Neural cell (in vitro differentiated cells): ENCODE measurements around the gene C22orf42. TPM values are rescaled to one million over a fixed set of nuclear protein-coding genes. Genes with fewer than 3 reads are reported as not detected.
"Not testable (repeated sequence)": the region's sequence is repeated elsewhere in the genome, so short reads cannot be mapped to it uniquely, and the experiment has no call there.

Source experiments
- H2AFZ ChIP-seq: fragments of 200-600, 300-800 bp; sonication (generic), shearing (Covaris generic); 2 replicates; pipeline ENCODE4 v1.6.0; 2014; ENCODE audit warnings: low read depth, mild to moderate bottlenecking, antibody characterized with exemption, low read length, moderate library complexity
- H3F3A ChIP-seq: fragments of 200-600 bp; shearing (Covaris generic); 2 replicates; pipeline ENCODE4 v1.6.1; 2016; ENCODE audit warnings: mild to moderate bottlenecking, moderate library complexity, mixed read lengths, antibody characterized with exemption, low read length; ENCODE audit not compliant: insufficient read depth, poor library complexity, severe bottlenecking
- H3K27ac ChIP-seq: fragments of 200-600, 300-800 bp; sonication (generic), shearing (Covaris generic); 2 replicates; pipeline ENCODE4 v1.5.1; 2014; ENCODE audit warnings: mild to moderate bottlenecking, low read length, moderate library complexity
- H3K27me3 ChIP-seq: fragments of 300-800, 200-600 bp; sonication (generic), shearing (Covaris generic); 2 replicates; pipeline ENCODE4 v1.6.0; 2014; ENCODE audit warnings: mild to moderate bottlenecking, low read depth, low read length, moderate library complexity; ENCODE audit not compliant: insufficient read depth
- H3K36me3 ChIP-seq: fragments of 300-800, 200-600 bp; sonication (generic), shearing (Covaris generic); 2 replicates; pipeline ENCODE4 v1.5.1; 2014; ENCODE audit warnings: mild to moderate bottlenecking, antibody characterized with exemption, low read length, moderate library complexity; ENCODE audit not compliant: insufficient read depth
- H3K4me2 ChIP-seq: fragments of 300-800, 200-600 bp; sonication (generic), shearing (Covaris generic); 2 replicates; pipeline ENCODE4 v1.6.0; 2014; ENCODE audit warnings: mild to moderate bottlenecking, low read length
- H3K4me3 ChIP-seq: fragments of 300-800, 200-600 bp; sonication (generic), shearing (Covaris generic); 2 replicates; pipeline ENCODE4 v1.5.1; 2014; ENCODE audit warnings: mild to moderate bottlenecking, low read length, moderate library complexity
- H3K79me2 ChIP-seq: fragments of 200-600 bp; shearing (Covaris generic); replicated peaks from 2 replicates; pipeline ENCODE4 v1.6.0; 2014; ENCODE audit warnings: mild to moderate bottlenecking, low read length, moderate library complexity; ENCODE audit not compliant: insufficient read depth
- H3K9ac ChIP-seq: fragments of 300-800, 200-600 bp; sonication (generic), shearing (Covaris generic); 2 replicates; pipeline ENCODE4 v1.6.1; 2016; ENCODE audit warnings: mild to moderate bottlenecking, low read length, mixed read lengths
- H3K9me2 ChIP-seq: fragments of 200-600 bp; shearing (Covaris generic); 2 replicates; pipeline ENCODE4 v1.6.1; 2016; ENCODE audit warnings: mild to moderate bottlenecking, low read length, mixed read lengths; ENCODE audit not compliant: insufficient read depth
- H3K9me3 ChIP-seq: fragments of 200-600, 300-800 bp; sonication (generic), shearing (Covaris generic); 2 replicates; pipeline ENCODE4 v1.6.1; 2016; ENCODE audit warnings: mild to moderate bottlenecking, mixed run types, low read length, moderate library complexity, mixed read lengths
- H4K20me1 ChIP-seq: fragments of 200-600 bp; shearing (Covaris generic); 2 replicates; pipeline ENCODE4 v1.6.1; 2016; ENCODE audit warnings: mild to moderate bottlenecking, mixed run types; ENCODE audit not compliant: insufficient read depth
- EP300 ChIP-seq: fragments of 450-650 bp; conservative IDR thresholded peaks from 2 replicates; pipeline ENCODE4 v1.6.1; 2014; ENCODE audit warnings: antibody characterized with exemption, mild to moderate bottlenecking, moderate library complexity; ENCODE audit not compliant: poor library complexity, severe bottlenecking
- EZH2 ChIP-seq: fragments of 200-600, 300-800 bp; shearing (Covaris generic), sonication (generic); IDR thresholded peaks from 2 replicates; pipeline ENCODE4 v1.6.1; 2014; ENCODE audit warnings: antibody characterized with exemption, low read length, borderline replicate concordance, mild to moderate bottlenecking; ENCODE audit not compliant: insufficient read depth, poor library complexity, severe bottlenecking
- MXI1 ChIP-seq: fragments of 450-650 bp; conservative IDR thresholded peaks from 2 replicates; pipeline ENCODE4 v1.6.1; 2014; ENCODE audit warnings: antibody characterized with exemption, mild to moderate bottlenecking; ENCODE audit not compliant: poor library complexity, severe bottlenecking
- POLR2AphosphoS5 ChIP-seq: IDR thresholded peaks from 2 replicates; pipeline ENCODE4 v1.6.1; 2012
- RAD21 ChIP-seq: fragments of 450-650 bp; conservative IDR thresholded peaks from 2 replicates; pipeline ENCODE4 v1.6.1; 2014; ENCODE audit warnings: antibody characterized with exemption, mild to moderate bottlenecking, moderate library complexity
- SMC3 ChIP-seq: fragments of 450-650 bp; conservative IDR thresholded peaks from 2 replicates; pipeline ENCODE4 v1.6.1; 2014; ENCODE audit warnings: antibody characterized with exemption, mild to moderate bottlenecking, moderate library complexity; ENCODE audit not compliant: poor library complexity
- TAF1 ChIP-seq: IDR thresholded peaks from 2 replicates; pipeline ENCODE4 v1.6.1; 2012; ENCODE audit warnings: low read depth
- polyA plus RNA-seq: library from polyadenylated mRNA; depleted of rRNA; stranded (reverse); fragments of >200 nt; gene quantifications from 2 replicates; pipeline ENCODE4 v1.2.3, GENCODE V29; 2014
- TF ChIP-seq, protein P1 (sequence below): IDR thresholded peaks from 2 replicates; pipeline ENCODE4 v1.6.1; 2012; ENCODE audit warnings: borderline replicate concordance
- TF ChIP-seq, protein P2 (sequence below): fragments of 450-650 bp; IDR thresholded peaks from 2 replicates; pipeline ENCODE4 v1.5.1; 2014; ENCODE audit warnings: antibody characterized with exemption, mild to moderate bottlenecking, moderate library complexity; ENCODE audit not compliant: poor library complexity, severe bottlenecking

Gene C22orf42
- polyA plus RNA-seq, 1 donor from 2014 or later = 51.0 TPM

DNA sequence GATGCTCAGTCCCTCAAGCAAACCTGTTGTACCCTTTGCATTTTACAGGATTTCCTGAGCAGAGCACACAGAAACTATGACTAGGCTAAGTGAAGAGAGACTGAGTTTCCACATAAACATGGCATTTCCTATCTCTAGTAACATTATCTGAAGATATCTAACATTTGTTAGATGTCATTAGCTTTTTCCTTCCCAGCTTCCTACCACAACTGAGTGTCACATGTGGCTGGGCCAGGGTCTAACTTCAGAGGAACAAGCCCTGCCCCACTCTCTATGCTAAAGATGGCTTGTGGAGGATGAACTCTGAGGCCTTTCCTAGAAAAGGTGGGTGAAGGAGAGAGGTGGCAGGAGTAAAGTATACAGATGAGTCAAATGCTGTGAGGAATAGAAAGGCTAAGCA is 16.5 kb downstream of the C22orf42 start:
- TF ChIP-seq RAD21 (no peak), TAF1 (no peak), MXI1 (no peak), SMC3 (no peak), EZH2 (no peak), EP300 (no peak), POLR2AphosphoS5 (no peak)
- TF ChIP-seq, protein P1, sequence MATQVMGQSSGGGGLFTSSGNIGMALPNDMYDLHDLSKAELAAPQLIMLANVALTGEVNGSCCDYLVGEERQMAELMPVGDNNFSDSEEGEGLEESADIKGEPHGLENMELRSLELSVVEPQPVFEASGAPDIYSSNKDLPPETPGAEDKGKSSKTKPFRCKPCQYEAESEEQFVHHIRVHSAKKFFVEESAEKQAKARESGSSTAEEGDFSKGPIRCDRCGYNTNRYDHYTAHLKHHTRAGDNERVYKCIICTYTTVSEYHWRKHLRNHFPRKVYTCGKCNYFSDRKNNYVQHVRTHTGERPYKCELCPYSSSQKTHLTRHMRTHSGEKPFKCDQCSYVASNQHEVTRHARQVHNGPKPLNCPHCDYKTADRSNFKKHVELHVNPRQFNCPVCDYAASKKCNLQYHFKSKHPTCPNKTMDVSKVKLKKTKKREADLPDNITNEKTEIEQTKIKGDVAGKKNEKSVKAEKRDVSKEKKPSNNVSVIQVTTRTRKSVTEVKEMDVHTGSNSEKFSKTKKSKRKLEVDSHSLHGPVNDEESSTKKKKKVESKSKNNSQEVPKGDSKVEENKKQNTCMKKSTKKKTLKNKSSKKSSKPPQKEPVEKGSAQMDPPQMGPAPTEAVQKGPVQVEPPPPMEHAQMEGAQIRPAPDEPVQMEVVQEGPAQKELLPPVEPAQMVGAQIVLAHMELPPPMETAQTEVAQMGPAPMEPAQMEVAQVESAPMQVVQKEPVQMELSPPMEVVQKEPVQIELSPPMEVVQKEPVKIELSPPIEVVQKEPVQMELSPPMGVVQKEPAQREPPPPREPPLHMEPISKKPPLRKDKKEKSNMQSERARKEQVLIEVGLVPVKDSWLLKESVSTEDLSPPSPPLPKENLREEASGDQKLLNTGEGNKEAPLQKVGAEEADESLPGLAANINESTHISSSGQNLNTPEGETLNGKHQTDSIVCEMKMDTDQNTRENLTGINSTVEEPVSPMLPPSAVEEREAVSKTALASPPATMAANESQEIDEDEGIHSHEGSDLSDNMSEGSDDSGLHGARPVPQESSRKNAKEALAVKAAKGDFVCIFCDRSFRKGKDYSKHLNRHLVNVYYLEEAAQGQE = no peak
- TF ChIP-seq, protein P2, sequence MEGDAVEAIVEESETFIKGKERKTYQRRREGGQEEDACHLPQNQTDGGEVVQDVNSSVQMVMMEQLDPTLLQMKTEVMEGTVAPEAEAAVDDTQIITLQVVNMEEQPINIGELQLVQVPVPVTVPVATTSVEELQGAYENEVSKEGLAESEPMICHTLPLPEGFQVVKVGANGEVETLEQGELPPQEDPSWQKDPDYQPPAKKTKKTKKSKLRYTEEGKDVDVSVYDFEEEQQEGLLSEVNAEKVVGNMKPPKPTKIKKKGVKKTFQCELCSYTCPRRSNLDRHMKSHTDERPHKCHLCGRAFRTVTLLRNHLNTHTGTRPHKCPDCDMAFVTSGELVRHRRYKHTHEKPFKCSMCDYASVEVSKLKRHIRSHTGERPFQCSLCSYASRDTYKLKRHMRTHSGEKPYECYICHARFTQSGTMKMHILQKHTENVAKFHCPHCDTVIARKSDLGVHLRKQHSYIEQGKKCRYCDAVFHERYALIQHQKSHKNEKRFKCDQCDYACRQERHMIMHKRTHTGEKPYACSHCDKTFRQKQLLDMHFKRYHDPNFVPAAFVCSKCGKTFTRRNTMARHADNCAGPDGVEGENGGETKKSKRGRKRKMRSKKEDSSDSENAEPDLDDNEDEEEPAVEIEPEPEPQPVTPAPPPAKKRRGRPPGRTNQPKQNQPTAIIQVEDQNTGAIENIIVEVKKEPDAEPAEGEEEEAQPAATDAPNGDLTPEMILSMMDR = no peak
- H4K20me1 ChIP-seq = no peaks in the 10 kb centered on the region
- no peaks in the 10 kb centered on the region for H3K36me3 ChIP-seq
- H2AFZ ChIP-seq = no peak overlapping the region
- H3K9me3 ChIP-seq = no peaks in the 10 kb centered on the region
- no peaks in the 10 kb centered on the region for H3K79me2 ChIP-seq
- H3K27me3 ChIP-seq = no peaks in the 10 kb centered on the region
- no peak overlapping the region for H3K4me2 ChIP-seq
- no peak overlapping the region for H3K4me3 ChIP-seq
- H3K9ac ChIP-seq = no peak overlapping the region
- H3F3A ChIP-seq = no peaks in the 10 kb centered on the region
- H3K27ac ChIP-seq = no peak overlapping the region
- H3K9me2 ChIP-seq = no peaks in the 10 kb centered on the region

DNA sequence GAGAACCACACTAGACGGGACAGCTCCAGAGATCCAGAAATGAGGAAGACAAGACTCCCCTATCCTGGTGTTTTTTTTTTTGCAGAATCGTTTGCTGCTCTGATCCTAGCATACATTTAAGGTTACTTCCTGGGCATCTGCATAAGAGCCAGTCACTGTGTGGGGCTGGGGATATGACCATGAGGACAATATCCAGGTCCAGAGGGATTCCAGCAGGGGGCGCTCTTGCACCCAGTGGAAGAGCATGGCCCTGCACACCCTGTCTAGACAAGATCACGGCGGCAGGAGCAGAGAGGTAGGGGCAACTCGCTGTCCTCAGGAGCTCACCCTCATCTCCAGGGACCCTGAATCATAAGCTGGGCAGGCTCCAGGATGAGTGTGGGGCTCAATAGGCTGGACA is 18.4 kb downstream of the C22orf42 start:
- H2AFZ ChIP-seq, H3K27ac ChIP-seq, H3K79me2 ChIP-seq, H3K9ac ChIP-seq, H4K20me1 ChIP-seq, H3K4me3 ChIP-seq, H3F3A ChIP-seq, H3K9me3 ChIP-seq, H3K9me2 ChIP-seq, H3K36me3 ChIP-seq, H3K4me2 ChIP-seq, H3K27me3 ChIP-seq: not testable (repeated sequence)

DNA sequence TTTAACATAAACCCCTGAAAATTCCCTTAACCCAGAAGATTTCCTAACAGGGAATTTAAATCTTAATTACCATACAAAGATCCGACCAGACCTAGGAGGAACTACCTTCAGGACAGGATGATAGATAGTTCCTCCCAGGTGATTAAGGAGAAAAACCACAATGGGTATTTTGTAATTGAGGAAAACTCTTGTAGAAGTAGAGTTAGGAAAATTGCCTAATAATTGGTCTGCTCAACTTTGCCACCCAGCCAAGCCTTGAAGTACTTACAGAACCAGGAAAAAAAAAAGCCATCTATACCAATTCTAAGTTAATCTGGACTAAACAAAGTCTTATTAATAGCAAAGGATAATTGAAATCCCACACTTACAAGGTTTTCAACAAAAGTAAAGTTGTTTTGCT is 20.5 kb downstream of the C22orf42 start:
- not testable (repeated sequence) for H3K36me3 ChIP-seq, H3K4me3 ChIP-seq, H3K9ac ChIP-seq, H3K27me3 ChIP-seq, H3F3A ChIP-seq, H4K20me1 ChIP-seq, H3K4me2 ChIP-seq, H2AFZ ChIP-seq, H3K9me2 ChIP-seq, H3K27ac ChIP-seq, H3K79me2 ChIP-seq, H3K9me3 ChIP-seq

DNA sequence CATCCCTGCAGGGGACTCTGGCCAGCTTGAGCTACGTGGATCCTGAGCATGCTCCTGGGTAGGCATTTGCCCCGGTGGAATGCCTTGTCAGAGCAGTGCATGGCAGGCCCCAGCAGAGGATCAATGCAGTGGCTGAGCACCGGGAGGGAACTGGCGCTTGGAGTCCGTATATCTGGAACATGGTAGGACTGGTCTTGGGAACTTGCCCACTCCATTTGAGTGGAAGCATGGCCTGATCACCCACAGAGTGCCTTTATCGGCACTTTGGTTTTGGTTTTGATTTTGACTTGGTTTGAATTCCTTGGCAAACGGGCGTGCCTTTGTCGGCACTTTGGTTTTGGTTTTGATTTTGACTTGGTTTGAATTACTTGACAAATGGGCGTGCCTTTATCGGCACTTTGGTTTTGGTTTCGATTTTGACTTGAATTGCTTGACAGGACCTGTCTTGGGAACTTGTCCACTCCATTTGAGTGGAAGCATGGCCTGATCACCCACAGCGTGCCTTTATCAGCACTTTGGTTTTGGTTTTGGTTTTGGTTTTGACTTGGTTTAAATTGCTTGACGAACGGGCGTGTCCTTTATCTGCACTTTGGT is 21.3 kb downstream of the C22orf42 start:
- H3K4me3 ChIP-seq, H3K9ac ChIP-seq, H4K20me1 ChIP-seq, H3F3A ChIP-seq, H3K9me2 ChIP-seq, H3K79me2 ChIP-seq, H3K27ac ChIP-seq, H3K27me3 ChIP-seq, H3K9me3 ChIP-seq, H2AFZ ChIP-seq, H3K36me3 ChIP-seq, H3K4me2 ChIP-seq: not testable (repeated sequence)

DNA sequence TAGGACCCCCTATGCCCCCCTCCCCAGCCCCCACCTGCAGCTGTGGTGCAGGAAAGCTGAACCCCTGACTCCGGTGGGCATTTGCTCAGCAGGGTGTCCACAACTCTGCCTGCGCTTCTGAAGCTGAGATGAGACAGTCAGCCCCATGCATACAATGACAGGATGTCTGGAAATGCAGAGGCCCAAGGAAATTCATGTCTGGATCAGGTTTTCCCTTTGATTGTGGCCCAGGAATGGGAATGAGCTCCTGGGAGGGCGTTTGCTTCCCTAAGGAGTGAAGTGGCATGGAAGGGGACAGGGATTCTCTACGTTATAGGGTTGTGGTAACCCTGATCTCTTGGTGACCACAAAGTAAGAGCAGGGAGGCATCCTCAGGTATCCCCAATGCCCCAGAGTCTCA is 22.2 kb downstream of the C22orf42 start:
- H3K9me2 ChIP-seq, H3K27ac ChIP-seq: not testable (repeated sequence)

More for the DNA sequence above, 22.2 kb downstream of the C22orf42 start:
- not testable (repeated sequence) for H2AFZ ChIP-seq, H3K36me3 ChIP-seq, H3K27me3 ChIP-seq, H3K4me2 ChIP-seq, H3K79me2 ChIP-seq, H3F3A ChIP-seq, H4K20me1 ChIP-seq, H3K9me3 ChIP-seq, H3K9ac ChIP-seq, H3K4me3 ChIP-seq
